ENCODE measurements around the gene TMEM132C. TPM values are rescaled to one million over a fixed set of nuclear protein-coding genes. Genes with fewer than 3 reads are reported as not detected.

TMEM132C gene
- total and polyA plus RNA-seq, 2 experiments from 2014 or later = not detected

- TF ChIP-seq REST (IDR thresholded peaks at IDR 0.05; ENCODE audit: unreplicated experiment) (no peak), JUNB (IDR thresholded peaks at IDR 0.05; ENCODE audit: unreplicated experiment) (no peak)
Observed at GRCh38 chr12:128573907-128574306, 306.9 kb downstream of the TMEM132C start (continued).

- Histone ChIP-seq H3K27me3 (ENCODE audit: insufficient read depth) (no peaks in the 10 kb centered on the region), H3K4me1 (ENCODE audit: insufficient read depth) (no peaks in the 10 kb centered on the region), H4K20me1 (replicated peaks; ENCODE audit: insufficient read depth) (no peaks in the 10 kb centered on the region), H3F3A (replicated peaks; ENCODE audit: low read depth) (no peaks in the 10 kb centered on the region), H3K9me2 (ENCODE audit: insufficient read depth) (no peaks in the 10 kb centered on the region), H3K36me3 (ENCODE audit: insufficient read depth) (no peaks in the 10 kb centered on the region), H2AFZ (no peak overlapping the region), H3K79me2 (replicated peaks; ENCODE audit: insufficient read depth) (no peaks in the 10 kb centered on the region), H3K4me3 (no peak overlapping the region), H3K4me2 (no peak overlapping the region), H3K27ac (ENCODE audit: low read depth) (no peak overlapping the region)
- H3K27me3 Mint-ChIP-seq (ENCODE audit: insufficient read depth, low read depth, poor library complexity) = peaks cover 4% of the 10 kb centered on the region
- ATAC-seq = no peak
- H3K9me3 Mint-ChIP-seq = peaks cover 98% of the 10 kb centered on the region
- DNase-seq (ENCODE audit: low spot score) = no peak
- no peak overlapping the region for H3K4me3 Mint-ChIP-seq
- H3K4me1 Mint-ChIP-seq = no peaks in the 10 kb centered on the region
- no peak for TF ChIP-seq POLR2AphosphoS5 (IDR thresholded peaks at IDR 0.05; ENCODE audit: low read depth)
- TF ChIP-seq ZNF331 (CRISPR knock-in tag; IDR thresholded peaks at IDR 0.05; ENCODE audit: low read depth) = no peak
- TF ChIP-seq ZNF114 (CRISPR knock-in tag; IDR thresholded peaks at IDR 0.05) = no peak
- no peak for TF ChIP-seq NANOG (IDR thresholded peaks at IDR 0.05; ENCODE audit: borderline replicate concordance)
- no peak for TF ChIP-seq JUNB (IDR thresholded peaks at IDR 0.05; ENCODE audit: unreplicated experiment)
- TF ChIP-seq ETS1 (IDR thresholded peaks at IDR 0.05) = no peak
- no peak overlapping the region for H3K27ac Mint-ChIP-seq
- peaks cover 46% of the 10 kb centered on the region for H3K36me3 Mint-ChIP-seq (ENCODE audit: low read depth)
Observed at GRCh38 chr12:128578045-128578444, 311.1 kb downstream of the TMEM132C start.

GRCh38 chr12:128581321-128581761, 314.4 kb downstream of the TMEM132C start:
- DNase-seq (ENCODE audit: low spot score) = no peak

More at GRCh38 chr12:128581321-128581761, 314.4 kb downstream of the TMEM132C start:
- no peaks in the 10 kb centered on the region for H3K4me1 ChIP-seq (ENCODE audit: insufficient read depth)
- no peaks in the 10 kb centered on the region for H3K9me2 ChIP-seq (ENCODE audit: insufficient read depth)
- H3F3A ChIP-seq (replicated peaks; ENCODE audit: low read depth) = no peaks in the 10 kb centered on the region
- Mint-ChIP-seq H3K4me3 (no peak overlapping the region), H3K36me3 (ENCODE audit: low read depth) (peaks cover 55% of the 10 kb centered on the region), H3K9me3 (peaks cover 97% of the 10 kb centered on the region), H3K27me3 (ENCODE audit: insufficient read depth, low read depth, poor library complexity) (peaks cover 4% of the 10 kb centered on the region), H3K4me1 (no peaks in the 10 kb centered on the region), H3K27ac (no peak overlapping the region)
- no peak overlapping the region for H3K4me2 ChIP-seq
- H3K79me2 ChIP-seq (replicated peaks; ENCODE audit: insufficient read depth) = no peaks in the 10 kb centered on the region
- no peak overlapping the region for H3K27ac ChIP-seq (ENCODE audit: low read depth)
- H3K4me3 ChIP-seq = no peak overlapping the region
- H2AFZ ChIP-seq = no peak overlapping the region
- no peaks in the 10 kb centered on the region for H3K27me3 ChIP-seq (ENCODE audit: insufficient read depth)
- no peak for ATAC-seq
- H4K20me1 ChIP-seq (replicated peaks; ENCODE audit: insufficient read depth) = no peaks in the 10 kb centered on the region
- no peak for TF ChIP-seq STAT1 (IDR thresholded peaks at IDR 0.05; ENCODE audit: unreplicated experiment)
- TF ChIP-seq CREB1 (CRISPR knock-in tag; IDR thresholded peaks at IDR 0.05; ENCODE audit: low read depth) = no peak
- no peak for TF ChIP-seq ZNF462 (CRISPR knock-in tag; IDR thresholded peaks at IDR 0.05)
- H3K36me3 ChIP-seq (ENCODE audit: insufficient read depth) = no peaks in the 10 kb centered on the region

Data from GM23338 (cell line).